ENCODE results near the gene ELL.

The ELL gene

GRCh38 chr19:18397242-18398202, 124.3 kb downstream of the ELL start, which contains the start of gene LRRC25:
TSS of gene LRRC25 (minus strand) at chr19:18397622. CDS start at chr19:18396963, 659 bp downstream.
- peak; percentile 76 for DNase-seq (ENCODE audit: low spot score)
- TF ChIP-seq, protein P1, sequence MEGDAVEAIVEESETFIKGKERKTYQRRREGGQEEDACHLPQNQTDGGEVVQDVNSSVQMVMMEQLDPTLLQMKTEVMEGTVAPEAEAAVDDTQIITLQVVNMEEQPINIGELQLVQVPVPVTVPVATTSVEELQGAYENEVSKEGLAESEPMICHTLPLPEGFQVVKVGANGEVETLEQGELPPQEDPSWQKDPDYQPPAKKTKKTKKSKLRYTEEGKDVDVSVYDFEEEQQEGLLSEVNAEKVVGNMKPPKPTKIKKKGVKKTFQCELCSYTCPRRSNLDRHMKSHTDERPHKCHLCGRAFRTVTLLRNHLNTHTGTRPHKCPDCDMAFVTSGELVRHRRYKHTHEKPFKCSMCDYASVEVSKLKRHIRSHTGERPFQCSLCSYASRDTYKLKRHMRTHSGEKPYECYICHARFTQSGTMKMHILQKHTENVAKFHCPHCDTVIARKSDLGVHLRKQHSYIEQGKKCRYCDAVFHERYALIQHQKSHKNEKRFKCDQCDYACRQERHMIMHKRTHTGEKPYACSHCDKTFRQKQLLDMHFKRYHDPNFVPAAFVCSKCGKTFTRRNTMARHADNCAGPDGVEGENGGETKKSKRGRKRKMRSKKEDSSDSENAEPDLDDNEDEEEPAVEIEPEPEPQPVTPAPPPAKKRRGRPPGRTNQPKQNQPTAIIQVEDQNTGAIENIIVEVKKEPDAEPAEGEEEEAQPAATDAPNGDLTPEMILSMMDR (IDR thresholded peaks at IDR 0.05; ENCODE audit: extremely low read depth, missing control alignments), result no peak

- DNase-seq (ENCODE audit: low spot score), result no peak
- TF ChIP-seq, protein P1 (IDR thresholded peaks at IDR 0.05; ENCODE audit: extremely low read depth, missing control alignments), result no peak
These were observed 125.2 kb downstream of the ELL start for GRCh38 chr19:18396471-18397241.

- TF ChIP-seq, protein P1 (IDR thresholded peaks at IDR 0.05; ENCODE audit: extremely low read depth, missing control alignments), result no peak
- no peak for DNase-seq (ENCODE audit: low spot score)
These were observed 128.0 kb downstream of the ELL start for GRCh38 chr19:18393836-18394235.

DNA sequence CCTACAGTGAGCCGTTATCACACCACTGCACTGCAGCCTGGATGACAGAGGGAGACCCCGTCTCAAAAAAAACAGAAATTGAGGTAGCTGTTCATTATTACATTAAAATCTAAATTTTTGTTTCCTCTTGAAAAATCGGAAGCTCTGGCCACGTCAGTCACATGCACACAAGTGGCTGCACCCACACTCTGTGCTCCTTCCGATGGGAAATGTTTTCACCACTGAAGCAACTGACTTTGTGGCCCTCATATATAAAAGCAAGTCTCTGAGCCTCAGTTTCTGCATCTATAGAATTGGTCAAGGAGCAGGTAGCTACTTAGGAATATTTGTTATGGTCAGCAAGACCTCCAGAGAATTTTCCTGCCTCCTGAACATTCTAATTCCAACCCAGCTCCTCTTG, 128.9 kb downstream of the ELL start:
- TF ChIP-seq, protein P1 (IDR thresholded peaks at IDR 0.05; ENCODE audit: extremely low read depth, missing control alignments), result no peak
- DNase-seq (ENCODE audit: low spot score), result no peak

All from GM20000 (cell line).